ENCODE results near the gene IL1RL2.

The IL1RL2 gene

GRCh38 chr2:102206666-102207341, 20.0 kb downstream of the IL1RL2 start:
- no peak for TF ChIP-seq CTCF (IDR thresholded peaks at IDR 0.05; ENCODE audit: unreplicated experiment in 3 of 3)
- Mint-ChIP-seq H3K36me3 (ENCODE audit: low read depth) (no peaks in the 10 kb centered on the region), H3K27me3 (ENCODE audit: low read depth) (no peaks in the 10 kb centered on the region), H3K4me3 (no peak overlapping the region), H3K4me1 (no peaks in the 10 kb centered on the region), H3K27ac (no peak overlapping the region), H3K9me3 (peaks cover 23% of the 10 kb centered on the region)

GRCh38 chr2:102208774-102209173, 22.0 kb downstream of the IL1RL2 start:
- no peak for TF ChIP-seq CTCF (IDR thresholded peaks at IDR 0.05; ENCODE audit: unreplicated experiment in 3 of 3)
- Mint-ChIP-seq H3K27ac (no peak overlapping the region), H3K4me1 (no peaks in the 10 kb centered on the region), H3K36me3 (ENCODE audit: low read depth) (no peaks in the 10 kb centered on the region), H3K27me3 (ENCODE audit: low read depth) (no peaks in the 10 kb centered on the region), H3K9me3 (peaks cover 19% of the 10 kb centered on the region), H3K4me3 (no peak overlapping the region)

- Mint-ChIP-seq H3K4me1 (no peaks in the 10 kb centered on the region), H3K36me3 (ENCODE audit: low read depth) (no peaks in the 10 kb centered on the region), H3K9me3 (peaks cover 15% of the 10 kb centered on the region), H3K4me3 (no peak overlapping the region), H3K27me3 (ENCODE audit: low read depth) (no peaks in the 10 kb centered on the region), H3K27ac (no peak overlapping the region)
- no peak for TF ChIP-seq CTCF (IDR thresholded peaks at IDR 0.05; ENCODE audit: unreplicated experiment in 3 of 3)
Observed at GRCh38 chr2:102209474-102209873, 22.7 kb downstream of the IL1RL2 start.

GRCh38 chr2:102217032-102217431, 30.2 kb downstream of the IL1RL2 start:
- Mint-ChIP-seq H3K4me3 (no peak overlapping the region), H3K27me3 (ENCODE audit: low read depth) (no peaks in the 10 kb centered on the region), H3K27ac (no peak overlapping the region), H3K9me3 (peaks cover 33% of the 10 kb centered on the region), H3K36me3 (ENCODE audit: low read depth) (peaks cover 7% of the 10 kb centered on the region), H3K4me1 (no peaks in the 10 kb centered on the region)
- TF ChIP-seq CTCF (IDR thresholded peaks at IDR 0.05; ENCODE audit: unreplicated experiment in 3 of 3) = no peak

- H3K4me3 Mint-ChIP-seq = no peak overlapping the region
- peaks cover 4% of the 10 kb centered on the region for H3K27me3 Mint-ChIP-seq (ENCODE audit: low read depth)
- H3K27ac Mint-ChIP-seq = no peak overlapping the region
- H3K9me3 Mint-ChIP-seq = no peaks in the 10 kb centered on the region
- no peak for TF ChIP-seq CTCF (IDR thresholded peaks at IDR 0.05; ENCODE audit: unreplicated experiment in 3 of 3)
- H3K4me1 Mint-ChIP-seq = peaks cover 35% of the 10 kb centered on the region
- no peaks in the 10 kb centered on the region for H3K36me3 Mint-ChIP-seq (ENCODE audit: low read depth)
Observed at GRCh38 chr2:102224824-102225739, 38.3 kb downstream of the IL1RL2 start.

Measured in nephron (organoid).